ENCODE results near the gene KANSL3.

DNA sequence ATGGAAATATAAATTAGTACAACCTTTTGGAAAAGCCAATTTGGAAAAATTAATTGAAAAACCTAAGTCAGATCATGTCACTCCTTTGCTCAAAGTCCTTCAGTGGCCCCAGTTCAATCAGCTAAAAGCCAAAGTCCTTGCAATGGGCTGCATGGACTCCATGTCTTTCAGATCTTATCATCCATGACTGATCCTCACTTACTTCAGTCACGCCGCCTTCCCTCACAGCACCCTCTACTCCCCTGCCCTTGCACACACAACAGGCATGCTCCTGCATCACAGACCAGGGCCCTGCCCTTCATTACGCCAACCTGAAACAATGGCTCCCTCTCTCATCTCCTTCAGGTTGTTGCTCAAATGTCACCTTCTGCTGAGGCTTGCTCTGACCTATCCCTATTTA lies 15.6 kb downstream of the KANSL3 start:
- TF ChIP-seq POLR2A (IDR thresholded peaks at IDR 0.05) (no peak), EP300 (IDR thresholded peaks at IDR 0.05) (no peak)
